Retina (tissue), 1 donor: ENCODE measurements around the gene ACAD9.
"Not testable (repeated sequence)": the region's sequence is repeated elsewhere in the genome, so short reads cannot be mapped to it uniquely, and the experiment has no call there.

Experiments
- DNase-seq: peaks from one replicate; pipeline ENCODE4 v3.0.0-alpha.2; 2016

Gene ACAD9

GRCh38 chr3:128863560-128863959 lies 15.9 kb upstream of the ACAD9 start:
- DNase-seq, result no peak

GRCh38 chr3:128864351-128864811 lies 15.0 kb upstream of the ACAD9 start:
- DNase-seq, result peak; percentile 41

GRCh38 chr3:128864849-128865804 lies 14.3 kb upstream of the ACAD9 start:
- DNase-seq, result peak; percentile 64

GRCh38 chr3:128867200-128868125 lies 12.0 kb upstream of the ACAD9 start:
- no peak for DNase-seq

GRCh38 chr3:128870347-128870746 lies 9.1 kb upstream of the ACAD9 start:
- DNase-seq, result no peak

GRCh38 chr3:128872282-128872681 lies 7.1 kb upstream of the ACAD9 start:
- DNase-seq, result no peak

GRCh38 chr3:128872744-128873143 lies 6.7 kb upstream of the ACAD9 start:
- DNase-seq, result no peak

GRCh38 chr3:128873244-128874022 lies 6.0 kb upstream of the ACAD9 start:
- DNase-seq, result no peak

GRCh38 chr3:128874481-128875180 lies 4.8 kb upstream of the ACAD9 start:
- DNase-seq, result peak; percentile 17

GRCh38 chr3:128875556-128876120 lies 3.8 kb upstream of the ACAD9 start:
- DNase-seq, result peak; percentile 34

- no peak for DNase-seq
These were observed 1.4 kb upstream of the ACAD9 start for GRCh38 chr3:128878011-128878457.

GRCh38 chr3:128878556-128879124 lies 780 bp upstream of the ACAD9 start:
- no peak for DNase-seq

- no peak for DNase-seq
These were observed 571 bp downstream of the ACAD9 start for GRCh38 chr3:128879991-128880390.

- DNase-seq, result not testable (repeated sequence)
These were observed 1.0 kb downstream of the ACAD9 start for GRCh38 chr3:128880455-128880854.

GRCh38 chr3:128881576-128881975 lies 2.2 kb downstream of the ACAD9 start:
- no peak for DNase-seq

GRCh38 chr3:128882719-128883118 lies 3.3 kb downstream of the ACAD9 start:
- no peak for DNase-seq

GRCh38 chr3:128884992-128885391 lies 5.6 kb downstream of the ACAD9 start:
- DNase-seq, result no peak

- DNase-seq, result no peak
These were observed 9.9 kb downstream of the ACAD9 start for GRCh38 chr3:128889139-128889894.

- DNase-seq, result no peak
These were observed 16.6 kb downstream of the ACAD9 start for GRCh38 chr3:128895843-128896697.
